GM06990 (cell line): ENCODE data around the gene ANKRD40.

Experiments
- DNase-seq: peaks from one replicate; pipeline ENCODE4 v3.0.0-alpha.2; 2011; ENCODE audit not compliant: insufficient read length; ENCODE audit errors: extremely low read depth
- H3K27me3 ChIP-seq: replicated peaks from 2 replicates; pipeline ENCODE4 v1.6.0; 2011; ENCODE audit warnings: low read length; ENCODE audit not compliant: control insufficient read depth, insufficient read depth
- H3K36me3 ChIP-seq: 2 replicates; pipeline ENCODE4 v1.5.1; 2011; ENCODE audit warnings: low read length; ENCODE audit not compliant: control insufficient read depth, insufficient read depth
- H3K4me3 ChIP-seq: replicated peaks from 2 replicates; pipeline ENCODE4 v1.5.1; 2011; ENCODE audit warnings: low read depth, mild to moderate bottlenecking, control low read depth, low read length
- TF ChIP-seq, protein P1 (sequence below): IDR thresholded peaks from 2 replicates; pipeline ENCODE4 v1.5.1; 2011; ENCODE audit warnings: low read length, control low read depth, mild to moderate bottlenecking, inconsistent platforms; ENCODE audit not compliant: insufficient read depth, poor library complexity, severe bottlenecking

ANKRD40 gene

DNA sequence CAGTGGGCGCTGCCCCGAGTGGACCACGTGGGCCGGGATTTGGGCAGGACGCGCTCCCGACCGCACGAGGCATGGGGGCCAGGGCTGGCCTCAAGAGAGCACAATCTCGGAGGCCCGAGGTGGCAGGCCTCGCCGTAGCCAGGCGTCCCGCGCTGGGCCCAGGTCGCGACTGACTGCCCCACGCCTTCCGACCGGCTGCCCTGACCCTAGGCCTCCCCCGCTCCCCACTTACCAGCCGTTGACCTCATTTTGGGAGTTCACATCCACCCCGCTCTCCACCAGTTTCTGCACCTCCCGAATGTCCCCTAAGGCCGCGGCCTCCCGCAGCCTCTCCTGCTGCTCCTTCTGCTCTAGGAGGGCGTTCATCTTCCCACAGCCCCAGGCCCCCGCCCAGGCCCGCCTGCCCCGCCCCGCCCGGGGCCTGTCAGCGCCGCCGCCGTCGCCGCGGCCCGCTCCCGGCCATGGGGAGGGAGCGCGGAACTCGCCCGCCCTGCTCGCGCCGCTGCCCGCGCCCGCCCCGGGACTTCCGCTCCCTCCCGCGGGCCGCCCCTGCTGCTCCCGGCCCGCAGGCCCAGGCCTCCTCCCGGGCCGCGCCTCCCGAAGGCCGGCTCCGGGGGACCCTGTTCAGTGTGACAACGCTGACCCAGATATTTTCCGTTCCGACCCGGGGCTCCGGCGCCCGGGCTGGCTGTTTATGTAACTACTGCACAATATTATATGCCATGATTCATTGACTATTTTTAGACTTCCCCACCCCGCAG is at the start of gene ANKRD40:
Gene ANKRD40, minus strand, starts transcription at position 626 of the 761 bp plus-strand sequence. Its CDS starts 260 bp downstream, at position 366.
- peak within 1 kb of the TSS; percentile 88 for H3K4me3 ChIP-seq
- peak; percentile 94 for DNase-seq
- peaks cover 2% of the 10 kb centered on the region for H3K36me3 ChIP-seq
- TF ChIP-seq, protein P1, sequence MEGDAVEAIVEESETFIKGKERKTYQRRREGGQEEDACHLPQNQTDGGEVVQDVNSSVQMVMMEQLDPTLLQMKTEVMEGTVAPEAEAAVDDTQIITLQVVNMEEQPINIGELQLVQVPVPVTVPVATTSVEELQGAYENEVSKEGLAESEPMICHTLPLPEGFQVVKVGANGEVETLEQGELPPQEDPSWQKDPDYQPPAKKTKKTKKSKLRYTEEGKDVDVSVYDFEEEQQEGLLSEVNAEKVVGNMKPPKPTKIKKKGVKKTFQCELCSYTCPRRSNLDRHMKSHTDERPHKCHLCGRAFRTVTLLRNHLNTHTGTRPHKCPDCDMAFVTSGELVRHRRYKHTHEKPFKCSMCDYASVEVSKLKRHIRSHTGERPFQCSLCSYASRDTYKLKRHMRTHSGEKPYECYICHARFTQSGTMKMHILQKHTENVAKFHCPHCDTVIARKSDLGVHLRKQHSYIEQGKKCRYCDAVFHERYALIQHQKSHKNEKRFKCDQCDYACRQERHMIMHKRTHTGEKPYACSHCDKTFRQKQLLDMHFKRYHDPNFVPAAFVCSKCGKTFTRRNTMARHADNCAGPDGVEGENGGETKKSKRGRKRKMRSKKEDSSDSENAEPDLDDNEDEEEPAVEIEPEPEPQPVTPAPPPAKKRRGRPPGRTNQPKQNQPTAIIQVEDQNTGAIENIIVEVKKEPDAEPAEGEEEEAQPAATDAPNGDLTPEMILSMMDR, result no peak
- no peaks in the 10 kb centered on the region for H3K27me3 ChIP-seq

GRCh38 chr17:50754521-50754920 is 46.8 kb upstream of the ANKRD40 start:
- TF ChIP-seq, protein P1, result no peak
- no peaks in the 10 kb centered on the region for H3K27me3 ChIP-seq
- no peak overlapping the region for H3K4me3 ChIP-seq
- DNase-seq, result no peak
- H3K36me3 ChIP-seq, result peaks cover 7% of the 10 kb centered on the region

GRCh38 chr17:50749245-50749644 is 41.5 kb upstream of the ANKRD40 start:
- no peak for DNase-seq
- Histone ChIP-seq H3K27me3 (no peaks in the 10 kb centered on the region), H3K36me3 (peaks cover 21% of the 10 kb centered on the region), H3K4me3 (no peak overlapping the region)
- TF ChIP-seq, protein P1, result no peak

DNA sequence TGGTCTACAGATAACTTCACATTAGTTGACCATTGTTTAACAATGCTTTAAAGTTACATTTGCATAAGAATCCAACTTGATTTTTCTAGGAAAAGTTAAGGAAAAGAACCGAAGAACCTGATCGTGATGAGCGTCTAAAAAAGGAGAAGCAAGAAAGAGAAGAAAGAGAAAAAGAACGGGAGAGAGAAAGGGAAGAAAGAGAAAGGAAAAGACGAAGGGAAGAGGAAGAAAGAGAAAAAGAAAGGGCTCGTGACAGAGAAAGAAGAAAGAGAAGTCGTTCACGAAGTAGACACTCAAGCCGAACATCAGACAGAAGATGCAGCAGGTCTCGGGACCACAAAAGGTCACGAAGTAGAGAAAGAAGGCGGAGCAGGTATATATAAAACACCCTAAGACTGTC is 37.9 kb upstream of the ANKRD40 start:
- DNase-seq, result no peak
- TF ChIP-seq, protein P1, result no peak
- H3K27me3 ChIP-seq, result no peaks in the 10 kb centered on the region
- peaks cover 22% of the 10 kb centered on the region for H3K36me3 ChIP-seq
- no peak overlapping the region for H3K4me3 ChIP-seq

GRCh38 chr17:50739098-50739497 is 31.4 kb upstream of the ANKRD40 start:
- H3K4me3 ChIP-seq, result no peak overlapping the region
- no peaks in the 10 kb centered on the region for H3K27me3 ChIP-seq
- TF ChIP-seq, protein P1, result no peak
- DNase-seq, result no peak
- H3K36me3 ChIP-seq, result peaks cover 8% of the 10 kb centered on the region
